HEK293 (cell line): ENCODE results near the gene AUP1.
A peak's percentile ranks its signal among the peaks of the same experiment; 100 is the strongest.

Experiments
- CTCF ChIA-PET: fragments of 350-600 bp; formaldehyde crosslinking; extraction: SDS; loops from one replicate; lab custom pipeline; 2021; ENCODE audit warnings: antibody characterized with exemption; lab: Yijun Ruan, JAX
- POLR2A ChIA-PET: fragments of 300-600 bp; formaldehyde crosslinking; extraction: SDS; loops from one replicate; lab custom pipeline; 2020; ENCODE audit warnings: antibody characterized with exemption, inconsistent platforms; lab: Yijun Ruan, JAX
- H3K27ac ChIP-seq: fragments of 200-500 bp; sonication (Bioruptor generic); 2 replicates; pipeline ENCODE4 v1.5.1; 2014; ENCODE audit warnings: low read depth, low read length, control low read depth, inconsistent platforms; ENCODE audit errors: extremely low read depth
- H3K36me3 ChIP-seq, 2 experiments: fragments of 200-500 bp in 1 of 2; sonication (Bioruptor generic) in 1 of 2; 1 replicate in 1 of 2; 2 replicates in 1 of 2; pipeline ENCODE4 v1.5.1; 2014 to 2017; ENCODE audit warnings: inconsistent platforms in 2 of 2, low read length in 2 of 2; ENCODE audit not compliant: control insufficient read depth in 2 of 2, insufficient read depth in 1 of 2
- H3K4me1 ChIP-seq: fragments of 200-500 bp; sonication (Bioruptor generic); 2 replicates; pipeline ENCODE4 v1.5.1; 2014; ENCODE audit warnings: mild to moderate bottlenecking, low read length, inconsistent platforms; ENCODE audit not compliant: control insufficient read depth, insufficient read depth
- H3K4me3 ChIP-seq: 2 replicates; pipeline ENCODE4 v1.5.1; 2011; ENCODE audit warnings: low read depth, mild to moderate bottlenecking, control low read depth, low read length, moderate library complexity
- H3K9me3 ChIP-seq: fragments of 200-500 bp; sonication (Bioruptor generic); 2 replicates; pipeline ENCODE4 v1.5.1; 2014; ENCODE audit warnings: low read depth, low read length, inconsistent platforms; ENCODE audit not compliant: control insufficient read depth, insufficient read depth
- HOXD13 ChIP-seq: sonication (generic); formaldehyde crosslinking; IDR thresholded peaks from 2 replicates; pipeline ENCODE4 v1.8.0; 2022; ENCODE audit warnings: missing genetic modification reagents, borderline replicate concordance
- IKZF3 ChIP-seq: fragments of 450-650 bp; IDR thresholded peaks from 2 replicates; pipeline ENCODE4 v1.5.0; 2018; ENCODE audit warnings: missing biosample characterization, mild to moderate bottlenecking, missing genetic modification characterization, moderate library complexity
- PBX3 ChIP-seq: sonication (generic); formaldehyde crosslinking; IDR thresholded peaks from 2 replicates; pipeline ENCODE4 v1.8.1; 2022; ENCODE audit warnings: mild to moderate bottlenecking, moderate library complexity, missing genetic modification reagents
- PRDM1 ChIP-seq: fragments of 450-650 bp; formaldehyde crosslinking; IDR thresholded peaks from 2 replicates; pipeline ENCODE4; 2016; ENCODE audit warnings: missing biosample characterization, missing genetic modification characterization
- SCRT1 ChIP-seq: fragments of 450-650 bp; formaldehyde crosslinking; IDR thresholded peaks from 2 replicates; pipeline ENCODE4 v1.5.1; 2016; ENCODE audit warnings: missing biosample characterization, missing genetic modification characterization, borderline replicate concordance
- SP3 ChIP-seq: fragments of 450-650 bp; formaldehyde crosslinking; IDR thresholded peaks from 2 replicates; pipeline ENCODE4 v1.5.1; 2016; ENCODE audit warnings: missing biosample characterization, missing genetic modification characterization
- SP7 ChIP-seq: fragments of 450-650 bp; formaldehyde crosslinking; IDR thresholded peaks from 2 replicates; pipeline ENCODE4 v1.5.1; 2016; ENCODE audit warnings: missing biosample characterization, missing genetic modification characterization
- YY2 ChIP-seq: fragments of 450-650 bp; formaldehyde crosslinking; IDR thresholded peaks from 2 replicates; pipeline ENCODE4 v1.5.1; 2016; ENCODE audit warnings: missing biosample characterization, missing genetic modification characterization
- ZNF155 ChIP-seq: fragments of 450-650 bp; formaldehyde crosslinking; IDR thresholded peaks from 2 replicates; pipeline ENCODE4 v1.5.1; 2016; ENCODE audit warnings: missing biosample characterization, missing genetic modification characterization
- ZNF23 ChIP-seq: fragments of 450-650 bp; formaldehyde crosslinking; IDR thresholded peaks from 2 replicates; pipeline ENCODE4 v1.5.1; 2016; ENCODE audit warnings: missing biosample characterization, missing genetic modification characterization, borderline replicate concordance
- ZNF239 ChIP-seq: fragments of 450-650 bp; formaldehyde crosslinking; IDR thresholded peaks from 2 replicates; pipeline ENCODE4 v1.5.1; 2016; ENCODE audit warnings: missing biosample characterization, missing genetic modification characterization
- ZNF24 ChIP-seq: fragments of 450-650 bp; formaldehyde crosslinking; IDR thresholded peaks from 2 replicates; pipeline ENCODE4 v1.5.1; 2016; ENCODE audit warnings: missing biosample characterization, missing genetic modification characterization
- ZNF292 ChIP-seq: fragments of 450-650 bp; formaldehyde crosslinking; IDR thresholded peaks from 2 replicates; pipeline ENCODE4 v1.5.1; 2016; ENCODE audit warnings: low read depth, missing biosample characterization, missing genetic modification characterization, borderline replicate concordance
- ZNF311 ChIP-seq: fragments of 450-650 bp; formaldehyde crosslinking; IDR thresholded peaks from 2 replicates; pipeline ENCODE4 v1.5.1; 2017; ENCODE audit warnings: missing biosample characterization, missing genetic modification characterization, borderline replicate concordance
- ZNF335 ChIP-seq: fragments of 450-650 bp; formaldehyde crosslinking; conservative IDR thresholded peaks from 2 replicates; pipeline ENCODE4 v1.5.1; 2016; ENCODE audit warnings: missing biosample characterization, missing genetic modification characterization
- ZNF366 ChIP-seq: fragments of 450-650 bp; formaldehyde crosslinking; conservative IDR thresholded peaks from 2 replicates; pipeline ENCODE4 v1.5.1; 2016; ENCODE audit warnings: missing biosample characterization, missing genetic modification characterization
- ZNF404 ChIP-seq: fragments of 450-650 bp; formaldehyde crosslinking; IDR thresholded peaks from 2 replicates; pipeline ENCODE4 v1.5.1; 2017; ENCODE audit warnings: missing biosample characterization, missing genetic modification characterization
- ZNF514 ChIP-seq: fragments of 450-650 bp; formaldehyde crosslinking; IDR thresholded peaks from 2 replicates; pipeline ENCODE4 v1.5.1; 2016; ENCODE audit warnings: missing biosample characterization, missing genetic modification characterization
- ZNF555 ChIP-seq: fragments of 450-650 bp; formaldehyde crosslinking; conservative IDR thresholded peaks from 2 replicates; pipeline ENCODE4 v1.5.1; 2017; ENCODE audit warnings: missing biosample characterization, mild to moderate bottlenecking, missing genetic modification characterization, inconsistent platforms
- ZNF596 ChIP-seq: fragments of 450-650 bp; IDR thresholded peaks from 2 replicates; pipeline ENCODE4 v1.5.0; 2018; ENCODE audit warnings: missing biosample characterization, mild to moderate bottlenecking, missing genetic modification characterization, moderate library complexity
- ZSCAN18 ChIP-seq: fragments of 450-650 bp; formaldehyde crosslinking; IDR thresholded peaks from 2 replicates; pipeline ENCODE4 v1.5.1; 2016; ENCODE audit warnings: missing biosample characterization, missing genetic modification characterization
- ZSCAN23 ChIP-seq: fragments of 450-650 bp; formaldehyde crosslinking; IDR thresholded peaks from 2 replicates; pipeline ENCODE4 v1.5.1; 2016; ENCODE audit warnings: missing biosample characterization, missing genetic modification characterization

Gene AUP1

GRCh38 chr2:74548285-74548899 is 18.9 kb upstream of the AUP1 start (continued):
- 0 out of 2 replicates have a peak, but pooled peaks have one; percentile 32 for TF ChIP-seq ZNF366 (tag by site-specific recombination)
- TF ChIP-seq ZNF24 (tag by site-specific recombination): no peak
- no peak for TF ChIP-seq ZNF596
- no peak for TF ChIP-seq ZNF555
- TF ChIP-seq ZNF155 (tag by site-specific recombination): no peak

- ChIA-PET POLR2A (no interaction called here), CTCF (interaction anchor here (0.9 to 1.5 kb wide), 3 partner anchors 13 to 63 kb away, joined by 3 to 4 read pairs (median 3); partner anchors contain the start of genes CCDC142 and TTC31)
Observed at GRCh38 chr2:74546004-74546403, 16.5 kb upstream of the AUP1 start.

DNA sequence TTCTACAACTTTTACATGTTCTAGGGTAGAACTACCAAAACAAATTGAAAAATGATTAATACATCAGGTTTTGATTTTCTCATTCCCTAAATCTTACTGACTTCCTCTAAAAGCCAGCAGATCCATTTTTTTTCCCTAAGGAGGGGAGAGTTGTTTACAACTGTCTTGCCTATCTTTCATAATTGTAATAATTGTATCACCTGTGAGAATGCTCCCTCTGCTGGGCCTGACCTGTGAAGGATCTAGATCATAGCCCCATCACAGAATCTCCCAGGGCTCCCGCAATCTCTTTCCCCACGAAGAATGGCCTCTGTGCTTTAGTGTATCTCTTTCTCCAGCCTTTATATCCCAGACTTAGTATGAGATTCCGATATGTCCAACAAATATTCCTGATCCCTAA is 15.1 kb upstream of the AUP1 start:
- H3K9me3 ChIP-seq: no peaks in the 10 kb centered on the region
- H3K4me3 ChIP-seq: no peak overlapping the region
- ChIA-PET POLR2A (no interaction called here), CTCF (interaction anchor here (1.4 to 2.0 kb wide), 4 partner anchors 12 to 60 kb away, joined by 3 to 8 read pairs (median 5); no protein-coding TSS in a partner anchor)
- no peaks in the 10 kb centered on the region for H3K36me3 ChIP-seq
- H3K27ac ChIP-seq: no peak overlapping the region
- TF ChIP-seq SCRT1: no peak
- TF ChIP-seq ZNF311 (tag by site-specific recombination): no peak
- no peak for TF ChIP-seq SP7
- no peak for TF ChIP-seq ZSCAN18
- no peak for TF ChIP-seq ZNF335
- no peak for TF ChIP-seq ZSCAN23 (tag by site-specific recombination)
- TF ChIP-seq ZNF239 (tag by site-specific recombination): no peak
- no peak for TF ChIP-seq IKZF3 (tag by site-specific recombination)
- no peak for TF ChIP-seq ZNF404 (tag by site-specific recombination)
- TF ChIP-seq ZNF514: no peak
- TF ChIP-seq ZNF23: no peak
- TF ChIP-seq SP3 (tag by site-specific recombination): no peak
- no peak for TF ChIP-seq PBX3
- no peak for TF ChIP-seq ZNF292 (tag by site-specific recombination)
- TF ChIP-seq YY2 (tag by site-specific recombination): no peak
- H3K4me1 ChIP-seq: no peaks in the 10 kb centered on the region

More at GRCh38 chr2:74546004-74546403, 16.5 kb upstream of the AUP1 start:
- H3K36me3 ChIP-seq: no peaks in the 10 kb centered on the region
- H3K27ac ChIP-seq: no peak overlapping the region
- no peaks in the 10 kb centered on the region for H3K9me3 ChIP-seq
- no peak overlapping the region for H3K4me3 ChIP-seq
- no peaks in the 10 kb centered on the region for H3K4me1 ChIP-seq
- TF ChIP-seq PRDM1 (peak; percentile 96), HOXD13 (CRISPR knock-in tag) (no peak)
